ENCODE results near the gene SNRNP25.
"Not testable (repeated sequence)": the region's sequence is repeated elsewhere in the genome, so short reads cannot be mapped to it uniquely, and the experiment has no call there.

The SNRNP25 gene

DNA sequence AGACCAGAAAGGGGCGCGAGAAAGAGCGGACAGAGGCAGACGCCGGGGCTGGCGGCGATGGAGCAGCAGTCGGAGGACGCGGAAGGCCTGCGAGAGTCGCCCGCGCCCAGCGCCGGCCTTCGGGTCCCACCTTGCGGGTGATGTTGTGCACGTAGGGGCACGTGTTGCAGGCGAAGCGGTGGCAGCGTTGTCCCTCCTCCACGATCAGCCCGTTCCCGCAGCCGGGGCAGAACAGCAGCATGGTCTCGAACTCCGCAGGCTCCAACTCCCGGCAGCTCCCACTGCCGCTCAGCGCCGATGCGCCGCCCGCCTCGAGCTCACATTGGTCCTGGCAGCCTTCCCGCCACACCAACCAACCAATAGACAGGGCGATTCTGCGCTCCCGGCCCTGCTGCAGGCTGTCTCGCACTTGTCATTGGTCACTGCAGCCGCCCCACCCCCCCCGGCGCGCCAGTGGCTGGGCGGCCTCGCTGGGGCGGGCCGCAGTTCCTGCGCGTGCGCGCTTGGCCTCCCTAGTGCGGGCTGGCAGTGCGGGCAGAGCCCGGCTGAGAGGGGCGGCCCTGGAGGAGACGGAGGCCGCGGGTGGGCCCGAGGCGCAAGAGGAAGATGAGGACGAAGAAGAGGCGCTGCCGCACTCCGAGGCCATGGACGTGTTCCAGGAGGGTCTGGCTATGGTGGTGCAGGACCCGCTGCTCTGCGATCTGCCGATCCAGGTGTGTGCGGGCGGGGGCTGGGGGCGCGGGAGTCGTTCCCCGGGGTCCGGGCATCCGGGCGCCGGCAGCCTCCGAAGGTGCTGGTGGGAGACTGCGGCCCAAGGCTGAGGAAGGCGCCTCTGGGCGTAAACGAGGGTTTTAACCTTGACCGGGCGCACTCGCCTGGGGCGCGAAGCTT is at the start of gene SNRNP25, which contains the start of gene POLR3K:
Gene SNRNP25 (plus strand): TSS at position 483 of the 891 bp plus-strand sequence. CDS start 189 bp downstream, at position 672.
Gene POLR3K (minus strand): TSS at position 263 of the 891 bp plus-strand sequence. CDS start 22 bp downstream, at position 241.
- DNase-seq, result peak; percentile 97

- no peak for DNase-seq
These were observed 43.5 kb upstream of the SNRNP25 start for GRCh38 chr16:9903-10665.

DNA sequence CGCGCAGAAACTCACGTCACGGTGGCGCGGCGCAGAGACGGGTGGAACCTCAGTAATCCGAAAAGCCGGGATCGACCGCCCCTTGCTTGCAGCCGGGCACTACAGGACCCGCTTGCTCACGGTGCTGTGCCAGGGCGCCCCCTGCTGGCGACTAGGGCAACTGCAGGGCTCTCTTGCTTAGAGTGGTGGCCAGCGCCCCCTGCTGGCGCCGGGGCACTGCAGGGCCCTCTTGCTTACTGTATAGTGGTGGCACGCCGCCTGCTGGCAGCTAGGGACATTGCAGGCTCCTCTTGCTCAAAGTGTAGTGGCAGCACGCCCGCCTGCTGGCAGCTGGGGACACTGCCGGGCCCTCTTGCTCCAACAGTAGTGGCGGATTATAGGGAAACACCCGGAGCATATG is 42.9 kb upstream of the SNRNP25 start:
- peak; percentile 82 for DNase-seq

- not testable (repeated sequence) for DNase-seq
These were observed 36.4 kb upstream of the SNRNP25 start for GRCh38 chr16:17062-17765.

GRCh38 chr16:20886-21285 is 32.7 kb upstream of the SNRNP25 start:
- DNase-seq, result not testable (repeated sequence)

- not testable (repeated sequence) for DNase-seq
These were observed 29.5 kb upstream of the SNRNP25 start for GRCh38 chr16:24151-24550.

DNA sequence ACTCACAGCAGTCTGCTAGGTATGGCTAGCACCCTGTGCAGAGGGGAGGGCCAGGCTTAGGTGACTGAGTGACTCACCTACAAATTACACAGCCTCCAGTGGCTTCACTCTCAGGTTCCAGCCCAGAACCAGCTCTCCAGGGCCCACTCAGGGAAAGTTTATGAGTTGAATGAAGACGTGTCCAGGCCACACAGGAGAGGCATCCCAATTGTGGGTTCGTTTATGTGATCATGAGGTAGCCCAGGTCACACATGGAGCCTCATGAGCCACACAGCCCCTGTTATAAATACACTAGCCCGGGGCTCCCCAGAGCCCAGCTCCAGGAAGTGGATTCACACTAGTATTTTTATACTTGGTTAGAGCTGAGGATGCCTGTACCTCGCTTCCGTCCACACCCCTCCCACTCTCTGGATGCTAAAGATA is 27.7 kb upstream of the SNRNP25 start:
- DNase-seq, result not testable (repeated sequence)

GRCh38 chr16:30627-31026 is 23.0 kb upstream of the SNRNP25 start:
- DNase-seq, result not testable (repeated sequence)

DNA sequence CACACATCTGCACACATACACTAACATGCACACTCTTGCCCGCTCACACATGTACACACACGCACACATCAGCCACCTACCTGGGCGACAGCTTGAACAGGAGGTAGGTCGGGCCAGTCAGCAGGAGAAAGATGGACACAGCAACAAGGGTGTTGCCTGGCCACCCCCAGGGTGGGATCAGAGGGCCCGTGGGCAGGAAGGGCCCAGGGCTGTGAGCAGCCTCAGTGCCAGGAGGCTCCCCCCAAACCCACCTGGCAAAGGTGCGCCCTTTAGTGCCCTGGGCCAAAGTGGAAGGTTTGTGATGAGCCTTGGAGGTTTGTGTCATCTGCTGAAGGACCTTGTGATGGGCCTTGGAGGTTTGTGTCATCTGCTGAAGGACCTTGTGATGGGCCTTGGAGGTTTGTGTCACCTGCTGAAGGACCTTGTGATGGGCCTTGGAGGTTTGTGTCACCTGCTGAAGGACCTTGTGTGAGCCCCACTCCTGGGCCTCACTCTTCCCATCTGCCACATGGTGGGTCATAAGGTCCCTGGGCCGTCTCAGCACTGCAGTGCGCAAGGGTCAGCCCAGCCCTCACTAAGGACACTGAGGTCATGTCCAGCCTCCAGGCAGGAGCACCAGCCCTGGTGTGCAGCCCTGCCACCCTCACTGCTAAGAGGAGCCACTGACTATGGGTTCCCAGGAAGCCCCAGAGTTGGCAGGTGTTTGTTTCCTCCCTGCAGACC is 20.3 kb upstream of the SNRNP25 start:
- DNase-seq, result not testable (repeated sequence)

- no peak for DNase-seq
These were observed 19.6 kb upstream of the SNRNP25 start for GRCh38 chr16:33877-34647.

- no peak for DNase-seq
These were observed 19.0 kb upstream of the SNRNP25 start for GRCh38 chr16:34648-34987.

DNA sequence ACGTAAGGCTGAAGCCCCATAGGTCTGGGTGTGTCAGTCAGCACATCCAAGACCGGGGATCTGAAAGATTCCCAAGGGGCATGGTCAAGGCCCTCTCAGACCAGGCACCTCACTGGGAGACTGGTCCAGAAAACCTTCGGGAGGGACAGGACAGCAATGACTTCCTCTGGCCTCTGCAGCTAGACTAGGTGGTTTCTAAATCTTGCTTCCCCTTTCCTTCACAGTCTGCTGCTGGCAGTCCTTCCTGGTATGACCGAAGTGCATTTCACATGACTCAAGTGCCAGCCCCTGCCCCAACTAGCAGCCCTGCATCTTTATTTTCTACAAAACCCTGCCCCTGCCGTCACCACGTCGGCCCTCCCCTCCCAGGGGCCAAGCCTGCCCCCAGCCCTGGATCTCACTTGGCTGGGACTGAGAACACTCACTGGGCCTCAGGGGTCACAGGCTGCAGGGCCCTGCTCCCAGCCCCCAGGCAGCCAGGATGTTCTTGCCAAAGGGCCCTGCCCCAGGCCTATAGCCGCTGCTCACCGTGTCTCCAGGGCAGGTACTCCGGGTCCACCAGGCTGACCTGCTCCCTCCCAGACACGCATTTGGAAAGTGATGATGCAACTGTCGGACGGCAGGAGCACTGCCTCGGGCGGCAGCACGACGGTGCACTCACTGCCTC is 18.5 kb upstream of the SNRNP25 start:
- DNase-seq, result no peak

DNA sequence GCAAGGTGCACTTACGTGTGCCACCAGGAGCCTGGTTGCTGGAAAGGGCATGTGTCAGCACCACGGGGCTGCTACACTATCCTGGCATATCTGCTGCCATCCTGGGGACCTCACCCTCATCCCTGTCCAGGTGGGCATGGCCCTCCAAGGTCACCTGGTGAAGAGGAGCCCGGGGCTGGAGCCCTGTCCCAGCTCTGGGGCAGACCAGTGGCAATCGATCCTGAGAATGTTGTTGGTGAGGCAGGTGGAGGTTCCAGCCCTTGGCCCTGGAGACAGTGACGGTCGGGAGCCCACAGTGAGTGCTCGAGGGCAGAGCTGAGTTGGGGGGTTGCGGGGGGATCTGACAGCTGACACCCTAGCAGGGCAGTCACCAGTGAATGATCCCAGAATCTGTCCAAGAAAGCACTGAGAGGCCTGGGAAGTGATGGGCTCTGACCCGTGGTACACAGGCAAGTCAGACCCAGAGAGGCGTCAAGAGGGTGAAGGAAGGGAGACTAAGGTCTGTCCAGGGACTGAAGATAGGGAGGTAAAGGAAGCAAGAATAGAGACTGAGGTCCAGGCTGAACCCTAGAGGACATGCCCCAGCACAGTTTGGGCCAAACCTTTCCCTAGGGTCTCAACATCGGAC is 17.8 kb upstream of the SNRNP25 start:
- DNase-seq, result no peak

DNA sequence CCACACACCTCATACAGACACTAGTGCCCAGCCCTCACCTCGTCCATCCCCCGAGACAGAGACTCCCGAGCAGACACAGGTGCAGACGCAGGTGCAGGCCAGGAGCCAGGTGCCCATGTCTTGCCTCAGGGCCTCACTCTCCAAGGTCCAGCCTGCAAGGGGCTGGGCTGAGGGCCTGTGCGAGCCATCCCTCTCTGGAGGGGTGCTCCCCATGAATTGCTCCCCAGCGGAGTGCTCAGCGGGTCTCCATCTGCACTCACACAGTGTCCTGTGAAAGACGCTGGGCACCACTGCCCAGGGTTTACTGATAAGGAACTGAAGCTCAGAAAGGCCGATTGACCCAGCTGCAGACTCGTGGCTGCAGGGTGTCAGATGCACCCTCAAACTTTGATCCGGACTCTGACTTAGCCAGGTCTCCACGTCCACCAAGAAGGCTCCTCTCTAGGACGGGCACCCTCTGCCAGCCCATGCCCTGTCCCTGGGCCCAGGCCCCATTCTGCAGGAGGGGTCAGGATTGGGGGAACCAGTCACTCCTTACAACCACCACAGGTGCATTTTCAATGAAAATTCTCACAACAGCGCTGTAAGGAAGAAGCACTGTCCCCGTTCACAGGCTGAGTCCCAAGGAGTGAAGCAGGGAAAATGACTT is 17.2 kb upstream of the SNRNP25 start:
- DNase-seq, result no peak

- DNase-seq, result no peak
These were observed 16.1 kb upstream of the SNRNP25 start for GRCh38 chr16:37511-37910.

DNA sequence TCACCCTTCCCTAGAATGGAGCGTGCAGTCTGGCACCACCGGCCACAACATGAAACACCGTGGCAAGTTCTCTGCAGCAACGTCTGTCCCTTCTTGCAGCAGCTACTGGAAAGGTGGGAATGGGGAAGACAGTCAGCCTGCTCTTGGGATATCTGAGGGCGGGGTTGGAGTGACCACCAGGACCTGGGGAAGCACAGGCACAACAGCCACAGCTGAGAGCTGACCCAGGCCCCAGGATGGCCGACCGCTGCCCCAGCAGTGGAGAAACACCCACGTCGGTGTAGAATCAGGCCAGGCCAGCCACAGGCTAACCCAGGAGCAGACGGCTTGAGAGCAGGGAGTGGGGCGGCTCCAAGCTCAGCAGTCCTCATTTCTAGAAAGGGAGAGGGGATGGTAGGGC is 15.4 kb upstream of the SNRNP25 start:
- not testable (repeated sequence) for DNase-seq

DNA sequence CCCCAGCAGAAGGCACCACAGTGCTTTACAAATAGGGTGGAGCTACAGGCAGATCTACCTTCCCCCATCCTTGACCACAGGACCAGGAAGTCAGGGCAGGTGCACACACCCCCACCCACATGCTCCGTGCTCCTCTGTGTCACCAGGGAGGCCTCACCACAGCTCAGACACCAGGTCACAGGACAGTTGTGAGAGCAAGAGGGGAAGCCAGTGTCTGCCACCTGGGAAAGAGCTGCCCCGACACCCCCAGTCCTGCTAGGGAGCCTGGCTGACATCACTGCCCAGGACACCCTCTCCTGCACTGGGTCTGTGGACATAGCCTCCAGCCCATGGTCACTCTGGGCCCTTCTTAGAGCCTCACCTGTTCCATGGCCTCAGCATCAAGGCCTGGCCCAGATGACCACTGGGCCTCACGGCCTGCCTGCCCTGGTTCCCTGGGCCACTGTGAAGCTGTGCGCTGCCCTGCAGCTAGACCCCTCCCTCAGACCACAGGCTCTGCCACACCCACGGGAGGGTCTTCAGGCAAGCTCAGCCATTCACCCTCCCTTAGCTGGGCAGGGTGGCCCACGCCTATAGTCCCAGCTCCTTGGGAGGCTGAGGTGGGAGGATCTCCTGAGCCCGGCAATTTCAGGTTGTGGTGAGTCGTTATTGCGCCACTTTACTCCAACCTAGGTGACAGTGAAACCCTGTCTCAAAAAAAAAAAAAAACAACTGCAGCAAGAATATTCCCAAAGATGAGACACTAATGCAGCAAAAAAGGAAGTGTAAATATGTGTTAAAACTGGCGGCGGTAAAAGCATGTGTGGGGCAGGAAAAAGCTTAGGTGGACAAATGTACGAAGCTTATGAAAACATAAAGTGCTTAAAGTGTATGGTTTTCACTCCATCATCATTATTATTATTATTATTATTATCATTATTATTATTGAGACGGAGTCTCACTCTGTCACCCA is 14.4 kb upstream of the SNRNP25 start:
- peak; percentile 53 for DNase-seq

DNA sequence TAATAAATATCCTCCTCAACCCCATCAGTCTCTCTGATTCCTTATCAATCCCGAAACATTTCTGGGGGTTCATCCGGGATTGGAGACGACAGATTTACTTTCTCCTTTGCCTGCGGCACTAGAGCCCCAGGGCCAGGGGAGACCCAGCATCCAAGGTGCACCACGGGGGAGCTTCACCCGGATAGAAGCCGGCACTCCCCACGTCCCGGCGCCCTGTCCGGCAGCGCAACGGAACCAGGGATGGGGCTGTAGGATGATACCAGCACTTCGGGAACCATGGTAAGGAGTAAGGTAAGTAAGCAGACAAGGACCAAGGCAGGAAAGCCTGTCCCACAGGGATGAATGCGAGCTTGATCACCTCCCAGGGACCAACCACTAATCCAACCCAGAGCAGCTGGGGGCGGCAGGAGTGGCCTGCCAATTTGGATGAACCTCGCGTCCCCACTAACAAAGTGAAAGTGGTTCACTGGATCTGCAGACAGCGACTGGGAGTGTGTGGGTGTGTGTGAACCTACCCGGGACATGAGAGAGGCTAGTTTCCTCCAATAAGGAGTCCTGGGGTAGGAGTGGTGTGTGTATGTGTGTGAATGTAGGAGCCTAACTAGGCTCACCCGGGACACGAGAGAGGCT is 12.1 kb upstream of the SNRNP25 start:
- no peak for DNase-seq
